GM21390 (cell line): ENCODE results near the gene OBI1.

ENCODE experiments used
- ATAC-seq: cut with Tn5 transposase; IDR thresholded peaks from one replicate; pipeline ENCODE4 v1.9.1; 2021; ENCODE audit not compliant: unreplicated experiment

OBI1 gene

GRCh38 chr13:78592584-78592983 is 66.4 kb downstream of the OBI1 start:
- no peak for ATAC-seq

- ATAC-seq: no peak
These were observed 69.7 kb downstream of the OBI1 start for GRCh38 chr13:78589206-78589605.

- no peak for ATAC-seq
These were observed 71.6 kb downstream of the OBI1 start for GRCh38 chr13:78587395-78587794.

GRCh38 chr13:78586706-78587105 is 72.2 kb downstream of the OBI1 start:
- no peak for ATAC-seq

- ATAC-seq: no peak
These were observed 82.7 kb downstream of the OBI1 start for GRCh38 chr13:78576261-78576660.

GRCh38 chr13:78572459-78572858 is 86.5 kb downstream of the OBI1 start:
- no peak for ATAC-seq

- ATAC-seq: no peak
These were observed 89.9 kb downstream of the OBI1 start for GRCh38 chr13:78569029-78569428.

GRCh38 chr13:78566631-78567030 is 92.3 kb downstream of the OBI1 start:
- no peak for ATAC-seq
